SU-DHL-6 (cell line): ENCODE results near the gene FTCD.
"Not testable (repeated sequence)": the region's sequence is repeated elsewhere in the genome, so short reads cannot be mapped to it uniquely, and the experiment has no call there.

ENCODE experiments used
- H2AFZ ChIP-seq: fragments of 200-600 bp; sonication (generic); 2 replicates; pipeline ENCODE4 v1.6.1; 2014; ENCODE audit warnings: low read depth, mild to moderate bottlenecking, moderate library complexity, mixed read lengths, antibody characterized with exemption, low read length; ENCODE audit not compliant: severe bottlenecking
- H3F3A ChIP-seq: fragments of 200-600 bp; shearing (Covaris generic); 2 replicates; pipeline ENCODE4 v1.6.0; 2016; ENCODE audit warnings: antibody characterized with exemption, mild to moderate bottlenecking; ENCODE audit not compliant: insufficient read depth
- H3K27ac ChIP-seq: fragments of 200-600 bp; sonication (generic); 2 replicates; pipeline ENCODE4 v1.5.1; 2016; ENCODE audit warnings: low read depth, mild to moderate bottlenecking, low read length, moderate library complexity, mixed read lengths
- H3K27me3 ChIP-seq: fragments of 200-600 bp; sonication (generic), shearing (Covaris generic); 2 replicates; pipeline ENCODE4 v1.6.0; 2014; ENCODE audit warnings: mild to moderate bottlenecking, low read length
- H3K36me3 ChIP-seq: fragments of 200-600 bp; sonication (generic); 2 replicates; pipeline ENCODE4 v1.6.1; 2014; ENCODE audit warnings: mild to moderate bottlenecking, low read length, mixed read lengths
- H3K4me2 ChIP-seq: fragments of 300-600, 200-600 bp; shearing (Covaris generic), sonication (generic); 2 replicates; pipeline ENCODE4 v1.6.0; 2014; ENCODE audit warnings: low read length, low read depth, mild to moderate bottlenecking; ENCODE audit not compliant: poor library complexity, severe bottlenecking
- H3K4me3 ChIP-seq: fragments of 200-600 bp; sonication (generic); 2 replicates; pipeline ENCODE4 v1.5.1; 2014; ENCODE audit warnings: antibody characterized with exemption, low read length, mild to moderate bottlenecking, mixed read lengths; ENCODE audit not compliant: insufficient read depth, poor library complexity, severe bottlenecking
- H3K79me2 ChIP-seq: fragments of 200-600 bp; sonication (generic); 2 replicates; pipeline ENCODE4 v1.6.1; 2014; ENCODE audit warnings: mild to moderate bottlenecking, low read length, moderate library complexity; ENCODE audit not compliant: insufficient read depth
- H3K9ac ChIP-seq: fragments of 200-600 bp; sonication (generic); 2 replicates; pipeline ENCODE4 v1.7.0; 2014; ENCODE audit warnings: mild to moderate bottlenecking, low read length
- H3K9me2 ChIP-seq: fragments of 200-600 bp; sonication (generic); replicated peaks from 2 replicates; pipeline ENCODE4 v1.6.1; 2014; ENCODE audit warnings: low read length; ENCODE audit not compliant: insufficient read depth
- H3K9me3 ChIP-seq: fragments of 200-600 bp; sonication (generic); 2 replicates; pipeline ENCODE4 v1.6.1; 2014; ENCODE audit warnings: low read length, mixed read lengths; ENCODE audit not compliant: insufficient read depth
- H4K20me1 ChIP-seq: fragments of 200-600 bp; sonication (generic); 2 replicates; pipeline ENCODE4 v1.6.1; 2014; ENCODE audit warnings: low read depth, mild to moderate bottlenecking, antibody characterized with exemption, low read length, moderate library complexity, mixed read lengths
- CTCF ChIP-seq: fragments of 200-600 bp; sonication (generic); IDR thresholded peaks from one replicate; pipeline ENCODE4 v1.5.1; 2017; ENCODE audit warnings: antibody characterized with exemption, mild to moderate bottlenecking, low read length, moderate library complexity; ENCODE audit not compliant: insufficient read depth, poor library complexity, severe bottlenecking
- EZH2phosphoT487 ChIP-seq: fragments of 200-600 bp; sonication (generic), shearing (Covaris generic); conservative IDR thresholded peaks from 2 replicates; pipeline ENCODE4 v1.6.1; 2018; ENCODE audit warnings: mild to moderate bottlenecking, antibody characterized with exemption, low read length, moderate library complexity, mixed read lengths

FTCD gene

GRCh38 chr21:46171585-46171984, 16.2 kb upstream of the FTCD start:
- Histone ChIP-seq H3K27me3 (no peaks in the 10 kb centered on the region), H3K4me2 (no peak overlapping the region), H3K36me3 (no peaks in the 10 kb centered on the region), H3K9me3 (no peaks in the 10 kb centered on the region), H3K4me3 (no peak overlapping the region), H3K9me2 (no peaks in the 10 kb centered on the region), H3F3A (no peaks in the 10 kb centered on the region), H2AFZ (no peak overlapping the region), H4K20me1 (peaks cover 4% of the 10 kb centered on the region; the same call in 1 of the 2 replicates), H3K9ac (no peak overlapping the region), H3K27ac (no peak overlapping the region), H3K79me2 (0 out of 2 replicates have a peak, but pooled peaks cover 4% of the 10 kb centered on the region)
- TF ChIP-seq CTCF (no peak), EZH2phosphoT487 (no peak)

- H3K4me3 ChIP-seq, H3K27ac ChIP-seq, H3F3A ChIP-seq, H3K36me3 ChIP-seq, H3K79me2 ChIP-seq, H4K20me1 ChIP-seq, H2AFZ ChIP-seq, H3K4me2 ChIP-seq, H3K9ac ChIP-seq, H3K9me2 ChIP-seq, H3K9me3 ChIP-seq, H3K27me3 ChIP-seq: not testable (repeated sequence)
These were observed 15.2 kb upstream of the FTCD start for GRCh38 chr21:46170436-46171193.

GRCh38 chr21:46168659-46169386, 13.4 kb upstream of the FTCD start:
- H3K36me3 ChIP-seq = no peaks in the 10 kb centered on the region
- no peaks in the 10 kb centered on the region for H3K9me3 ChIP-seq
- H4K20me1 ChIP-seq = no peaks in the 10 kb centered on the region
- no peaks in the 10 kb centered on the region for H3K9me2 ChIP-seq
- H2AFZ ChIP-seq = no peak overlapping the region
- no peak overlapping the region for H3K4me3 ChIP-seq
- H3F3A ChIP-seq = no peaks in the 10 kb centered on the region
- no peaks in the 10 kb centered on the region for H3K27me3 ChIP-seq
- H3K27ac ChIP-seq = no peak overlapping the region
- no peak overlapping the region for H3K4me2 ChIP-seq
- no peak overlapping the region for H3K9ac ChIP-seq
- no peaks in the 10 kb centered on the region for H3K79me2 ChIP-seq
- TF ChIP-seq CTCF (no peak), EZH2phosphoT487 (no peak)

GRCh38 chr21:46168238-46168637, 12.9 kb upstream of the FTCD start:
- H3K27me3 ChIP-seq = no peaks in the 10 kb centered on the region
- no peaks in the 10 kb centered on the region for H3K36me3 ChIP-seq
- no peaks in the 10 kb centered on the region for H3F3A ChIP-seq

More at GRCh38 chr21:46168238-46168637, 12.9 kb upstream of the FTCD start:
- TF ChIP-seq EZH2phosphoT487 = no peak
- TF ChIP-seq CTCF = no peak
- H3K27ac ChIP-seq = no peak overlapping the region
- no peaks in the 10 kb centered on the region for H3K9me2 ChIP-seq
- no peak overlapping the region for H3K4me2 ChIP-seq
- no peak overlapping the region for H2AFZ ChIP-seq
- no peak overlapping the region for H3K4me3 ChIP-seq
- H3K79me2 ChIP-seq = no peaks in the 10 kb centered on the region
- no peaks in the 10 kb centered on the region for H3K9me3 ChIP-seq
- H3K9ac ChIP-seq = no peak overlapping the region
- no peaks in the 10 kb centered on the region for H4K20me1 ChIP-seq
